Ascending aorta (tissue), 2 donors: Measurements from ENCODE around the gene ZNF804A. TPM values are rescaled to one million over a fixed set of nuclear protein-coding genes. Genes with fewer than 3 reads are reported as not detected.

Experiments used
- DNase-seq, 2 donors: peaks; one replicate each; pipeline ENCODE4 v3.0.0-alpha.2; 2019; ENCODE audit warnings: low spot score in 2 of 2
- H3K27ac ChIP-seq, 2 donors: fragments of 200-600 bp; sonication (generic); one replicate each; pipeline ENCODE4 v1.5.1; 2016 to 2017; ENCODE audit warnings: mild to moderate bottlenecking in 1 of 2
- H3K27me3 ChIP-seq: fragments of 200-600 bp; sonication (generic); one replicate; pipeline ENCODE4 v1.5.1; 2017
- H3K36me3 ChIP-seq, 2 donors: fragments of 200-600 bp; sonication (generic); one replicate each; pipeline ENCODE4 v1.5.1; 2016
- H3K4me1 ChIP-seq, 2 donors: fragments of 200-600 bp; sonication (generic); one replicate each; pipeline ENCODE4 v1.5.1; 2016 to 2017; ENCODE audit warnings: mild to moderate bottlenecking in 1 of 2
- H3K4me3 ChIP-seq, 2 donors: fragments of 200-600 bp; sonication (generic); one replicate each; pipeline ENCODE4 v1.5.1; 2016 to 2017; ENCODE audit warnings: mild to moderate bottlenecking in 1 of 2
- H3K9me3 ChIP-seq, 2 donors: fragments of 200-600 bp; sonication (generic); one replicate each; pipeline ENCODE4 v1.5.1; 2016
- intact Hi-C: fragments of 100-400 bp; cut with DNase I; formaldehyde crosslinking; loops from one replicate; pipeline ENCODE4 v1.15.1; 2023
- total RNA-seq: library from RNA; depleted of rRNA; stranded (reverse); fragments of >200 nt; gene quantifications from one replicate; pipeline ENCODE4 v1.1.0, GENCODE V29; 2016
- TF ChIP-seq, protein P1 (sequence below), 3 experiments: fragments of 200-600 bp in 2 of 3; fragments of 450-650 bp in 1 of 3; sonication (generic) in 2 of 3; IDR thresholded peaks; one replicate each; pipeline ENCODE4 v1.5.1; 2016 to 2019; ENCODE audit warnings: antibody characterized with exemption in 3 of 3, mild to moderate bottlenecking in 1 of 3, moderate library complexity in 1 of 3

Gene ZNF804A
- total RNA-seq, 1 donor from 2014 or later = not detected

DNA sequence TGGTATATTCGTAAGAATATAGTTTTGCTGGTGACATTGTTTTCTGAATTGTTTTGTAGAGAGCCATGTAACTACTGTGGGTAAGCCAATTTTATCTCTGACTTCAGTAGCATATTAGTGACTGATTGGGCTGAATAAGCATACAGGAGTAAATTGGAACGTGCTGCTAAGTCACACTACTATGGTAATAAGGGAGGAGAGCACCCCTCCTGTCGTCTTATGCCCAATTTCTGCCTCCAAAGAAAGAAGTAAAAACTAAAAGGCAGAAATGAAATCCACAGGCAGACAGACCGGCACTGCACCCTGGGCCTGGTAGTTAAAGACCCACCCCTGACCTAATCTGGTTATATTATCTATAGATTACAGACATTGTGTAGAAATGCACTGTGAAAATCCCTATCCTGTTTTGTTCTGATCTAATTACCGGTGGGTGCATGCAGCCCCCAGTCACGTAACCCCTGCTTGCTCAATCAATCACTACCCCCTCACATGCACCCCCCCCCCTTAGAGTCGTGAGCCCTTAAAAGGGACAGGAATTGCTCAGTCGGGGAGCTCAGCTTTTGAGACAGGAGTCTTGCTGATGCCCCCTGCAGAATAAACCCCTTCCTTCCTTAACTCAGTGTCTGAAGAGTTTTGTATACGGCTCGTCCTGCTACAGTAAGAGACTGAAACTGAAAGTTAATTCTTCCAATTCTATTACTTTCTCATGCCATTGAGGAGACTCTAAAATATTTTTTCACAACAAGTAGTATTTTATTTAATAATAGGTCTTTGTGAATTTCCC lies 167.0 kb downstream of the ZNF804A start:
- Histone ChIP-seq H3K4me1 (no peaks in the 10 kb centered on the region), H3K36me3 (no peaks in the 10 kb centered on the region), H3K4me3 (no peak overlapping the region), H3K27ac (no peak overlapping the region), H3K27me3 (no peaks in the 10 kb centered on the region), H3K9me3 (no peaks in the 10 kb centered on the region)
- intact Hi-C loops = no loop called here
- no peak for DNase-seq
- TF ChIP-seq, protein P1, sequence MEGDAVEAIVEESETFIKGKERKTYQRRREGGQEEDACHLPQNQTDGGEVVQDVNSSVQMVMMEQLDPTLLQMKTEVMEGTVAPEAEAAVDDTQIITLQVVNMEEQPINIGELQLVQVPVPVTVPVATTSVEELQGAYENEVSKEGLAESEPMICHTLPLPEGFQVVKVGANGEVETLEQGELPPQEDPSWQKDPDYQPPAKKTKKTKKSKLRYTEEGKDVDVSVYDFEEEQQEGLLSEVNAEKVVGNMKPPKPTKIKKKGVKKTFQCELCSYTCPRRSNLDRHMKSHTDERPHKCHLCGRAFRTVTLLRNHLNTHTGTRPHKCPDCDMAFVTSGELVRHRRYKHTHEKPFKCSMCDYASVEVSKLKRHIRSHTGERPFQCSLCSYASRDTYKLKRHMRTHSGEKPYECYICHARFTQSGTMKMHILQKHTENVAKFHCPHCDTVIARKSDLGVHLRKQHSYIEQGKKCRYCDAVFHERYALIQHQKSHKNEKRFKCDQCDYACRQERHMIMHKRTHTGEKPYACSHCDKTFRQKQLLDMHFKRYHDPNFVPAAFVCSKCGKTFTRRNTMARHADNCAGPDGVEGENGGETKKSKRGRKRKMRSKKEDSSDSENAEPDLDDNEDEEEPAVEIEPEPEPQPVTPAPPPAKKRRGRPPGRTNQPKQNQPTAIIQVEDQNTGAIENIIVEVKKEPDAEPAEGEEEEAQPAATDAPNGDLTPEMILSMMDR (IDR thresholded peaks at IDR 0.05) = no peak

DNA sequence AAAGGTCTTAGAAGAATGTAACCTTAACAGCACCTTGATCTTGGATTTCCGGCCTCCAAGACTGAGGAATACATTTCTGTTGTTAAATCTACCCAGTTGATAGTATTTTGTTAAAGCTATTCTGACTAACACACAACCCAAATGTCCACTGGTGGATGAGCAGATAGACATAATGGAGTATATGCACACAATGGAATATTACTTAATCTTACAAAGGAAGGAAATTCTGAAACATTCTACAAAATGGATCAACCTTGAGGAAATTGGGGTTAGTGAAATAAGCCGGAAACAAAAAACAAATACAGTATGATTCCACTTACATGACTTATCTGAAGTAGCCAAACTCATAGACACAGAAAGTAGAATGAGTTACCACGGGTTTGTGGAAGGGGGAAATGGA lies 168.7 kb downstream of the ZNF804A start:
- DNase-seq = no peak
- Histone ChIP-seq H3K9me3 (no peaks in the 10 kb centered on the region), H3K4me1 (no peaks in the 10 kb centered on the region), H3K36me3 (no peaks in the 10 kb centered on the region), H3K27me3 (no peaks in the 10 kb centered on the region), H3K27ac (no peak overlapping the region), H3K4me3 (no peak overlapping the region)
- TF ChIP-seq, protein P1 (IDR thresholded peaks at IDR 0.05) = no peak
- intact Hi-C loops = no loop called here

DNA sequence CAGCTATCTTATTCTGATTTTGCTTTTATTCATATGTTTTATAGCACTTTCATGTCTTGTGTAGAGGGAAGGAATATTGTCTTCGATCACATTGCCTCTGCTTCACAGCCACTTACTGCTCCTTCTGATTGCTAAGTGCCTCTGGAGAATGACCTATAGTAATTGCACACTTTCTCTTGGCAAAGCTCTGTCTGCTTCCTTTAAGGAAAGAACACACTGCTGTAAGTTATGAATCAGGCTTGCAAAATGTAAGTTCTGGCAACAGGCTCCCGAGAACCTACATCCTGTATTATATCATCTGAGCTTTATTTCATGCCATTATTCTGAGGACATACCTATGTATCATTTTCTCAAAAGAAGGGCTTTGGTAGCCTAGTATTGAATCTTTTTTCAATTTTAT lies 170.7 kb downstream of the ZNF804A start:
- intact Hi-C loops = no loop called here
- no peaks in the 10 kb centered on the region for H3K9me3 ChIP-seq

DNA sequence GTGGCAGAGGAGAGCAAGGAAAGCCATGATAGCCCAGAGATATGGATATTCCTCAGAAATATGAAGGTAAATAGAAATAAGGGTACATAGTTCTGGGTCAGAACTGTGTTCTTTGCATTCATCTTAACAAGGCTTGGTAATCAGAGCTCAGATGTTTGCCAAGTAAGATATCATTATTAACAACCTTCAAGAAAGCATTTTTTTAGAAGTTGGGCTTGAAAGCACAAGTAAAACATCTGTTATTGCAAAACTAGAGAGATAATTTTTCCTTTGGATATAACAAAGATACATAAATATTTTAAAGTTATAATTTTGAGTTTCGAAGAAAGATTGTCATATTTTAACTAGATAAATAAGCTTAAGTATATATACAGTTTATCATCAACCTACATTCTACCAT lies 171.4 kb downstream of the ZNF804A start:
- Histone ChIP-seq H3K4me1 (no peaks in the 10 kb centered on the region), H3K4me3 (no peak overlapping the region), H3K9me3 (no peaks in the 10 kb centered on the region), H3K27me3 (no peaks in the 10 kb centered on the region), H3K36me3 (no peaks in the 10 kb centered on the region), H3K27ac (no peak overlapping the region)
- TF ChIP-seq, protein P1 (IDR thresholded peaks at IDR 0.05) = no peak
- intact Hi-C loops = no loop called here
- no peak for DNase-seq

More for the DNA sequence above, 170.7 kb downstream of the ZNF804A start:
- no peak overlapping the region for H3K27ac ChIP-seq
- H3K36me3 ChIP-seq = no peaks in the 10 kb centered on the region
- TF ChIP-seq, protein P1 (IDR thresholded peaks at IDR 0.05) = no peak
- no peaks in the 10 kb centered on the region for H3K27me3 ChIP-seq
- DNase-seq = no peak
- H3K4me1 ChIP-seq = no peaks in the 10 kb centered on the region
- no peak overlapping the region for H3K4me3 ChIP-seq

DNA sequence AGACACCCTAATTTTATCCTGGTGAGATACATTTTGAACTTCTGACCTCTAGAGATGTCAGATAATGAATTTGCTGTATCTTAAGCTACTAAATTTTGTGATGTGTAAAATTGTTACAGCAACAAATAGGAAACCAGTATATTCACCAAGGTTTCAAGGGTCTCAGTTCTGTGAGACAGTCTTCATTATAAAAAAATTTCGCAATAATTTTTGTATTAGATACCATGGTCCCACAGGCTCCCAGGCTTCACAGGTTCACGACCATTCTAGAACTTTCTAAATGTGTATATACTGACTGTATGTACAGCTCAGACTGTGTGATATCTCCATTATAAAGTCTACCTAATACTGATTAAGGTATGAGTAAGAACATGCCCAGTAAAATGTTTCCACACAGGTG lies 181.4 kb downstream of the ZNF804A start:
- intact Hi-C loops = no loop called here

More for the DNA sequence above, 181.4 kb downstream of the ZNF804A start:
- no peak overlapping the region for H3K27ac ChIP-seq
- no peaks in the 10 kb centered on the region for H3K4me1 ChIP-seq
- no peaks in the 10 kb centered on the region for H3K27me3 ChIP-seq
- no peaks in the 10 kb centered on the region for H3K36me3 ChIP-seq
- TF ChIP-seq, protein P1 (IDR thresholded peaks at IDR 0.05) = no peak
- DNase-seq = no peak
- H3K4me3 ChIP-seq = no peak overlapping the region
- H3K9me3 ChIP-seq = no peaks in the 10 kb centered on the region
